SK-N-SH treated with all-trans-retinoic acid at 6 μM for 48 hours (cell line): ENCODE data around the gene AFDN.

ENCODE experiments used
- ATAC-seq: fragments of 200-7000 bp; cut with Tn5 transposase; 3 replicates; pipeline ENCODE4 v1.9.1; 2020; ENCODE audit warnings: mild to moderate bottlenecking, moderate library complexity
- ARNTL ChIP-seq: fragments of 450-650 bp; formaldehyde crosslinking; IDR thresholded peaks from 2 replicates; pipeline ENCODE4 v1.5.0; 2020; ENCODE audit warnings: low read depth, mild to moderate bottlenecking, moderate library complexity, borderline replicate concordance
- BACH2 ChIP-seq: fragments of 250-450 bp; sonication (Bioruptor Pico); IDR thresholded peaks from 2 replicates; pipeline ENCODE4 v1.9.0; 2021; ENCODE audit warnings: mild to moderate bottlenecking, borderline replicate concordance
- ESRRG ChIP-seq: fragments of 250-450 bp; sonication (Bioruptor Pico); IDR thresholded peaks from 2 replicates; pipeline ENCODE4 v1.6.1; 2021; ENCODE audit warnings: mild to moderate bottlenecking
- ISL1 ChIP-seq: fragments of 250-450 bp; sonication (Bioruptor Pico); IDR thresholded peaks from 2 replicates; pipeline ENCODE4 v2.1.2; 2022; ENCODE audit warnings: mild to moderate bottlenecking, moderate library complexity
- OSR1 ChIP-seq: fragments of 250-450 bp; sonication (Bioruptor Pico); IDR thresholded peaks from 2 replicates; pipeline ENCODE4 v1.8.0; 2022; ENCODE audit warnings: moderate library complexity, mild to moderate bottlenecking, inconsistent platforms
- RARB ChIP-seq: fragments of 250-450 bp; sonication (Bioruptor Pico); IDR thresholded peaks from 2 replicates; pipeline ENCODE4 v1.8.0; 2021; ENCODE audit warnings: mild to moderate bottlenecking, moderate library complexity
- SNAI2 ChIP-seq: fragments of 250-450 bp; sonication (Bioruptor Pico); IDR thresholded peaks from 2 replicates; pipeline ENCODE4 v1.5.0; 2020; ENCODE audit warnings: mild to moderate bottlenecking, moderate library complexity
- TOX ChIP-seq: fragments of 250-450 bp; sonication (Bioruptor Pico); IDR thresholded peaks from 2 replicates; pipeline ENCODE4 v1.8.0; 2021; ENCODE audit warnings: mild to moderate bottlenecking, moderate library complexity, borderline replicate concordance
- ZC3H10 ChIP-seq: fragments of 250-450 bp; sonication (Bioruptor Pico); IDR thresholded peaks from 2 replicates; pipeline ENCODE4 v1.5.1; 2021; ENCODE audit warnings: mild to moderate bottlenecking, moderate library complexity
- ZFP3 ChIP-seq: fragments of 250-450 bp; sonication (Bioruptor Pico); IDR thresholded peaks from 2 replicates; pipeline ENCODE4 v1.5.0; 2020; ENCODE audit warnings: mild to moderate bottlenecking, moderate library complexity
- ZFP30 ChIP-seq: fragments of 450-650 bp; formaldehyde crosslinking; IDR thresholded peaks from 2 replicates; pipeline ENCODE4 v1.5.0; 2022; ENCODE audit warnings: mild to moderate bottlenecking, moderate library complexity
- ZNF565 ChIP-seq: fragments of 450-650 bp; formaldehyde crosslinking; conservative IDR thresholded peaks from 2 replicates; pipeline ENCODE4 v1.5.0; 2020; ENCODE audit warnings: low read depth, mild to moderate bottlenecking, moderate library complexity
- ZNF70 ChIP-seq: fragments of 450-650 bp; formaldehyde crosslinking; IDR thresholded peaks from 2 replicates; pipeline ENCODE4 v1.5.0; 2020; ENCODE audit warnings: mild to moderate bottlenecking, moderate library complexity
- ZNF8 ChIP-seq: fragments of 450-650 bp; formaldehyde crosslinking; IDR thresholded peaks from 2 replicates; pipeline ENCODE4 v1.5.0; 2020; ENCODE audit warnings: mild to moderate bottlenecking, moderate library complexity
- TF ChIP-seq, protein P1 (sequence below): fragments of 250-450 bp; sonication (Bioruptor Pico); IDR thresholded peaks from 2 replicates; pipeline ENCODE4 v1.8.0; 2021; ENCODE audit warnings: low read depth, mild to moderate bottlenecking, moderate library complexity, borderline replicate concordance
- TF ChIP-seq, protein P2 (sequence below): fragments of 250-450 bp; sonication (Bioruptor Pico); IDR thresholded peaks from 2 replicates; pipeline ENCODE4 v1.8.0; 2020; ENCODE audit warnings: mild to moderate bottlenecking, moderate library complexity, borderline replicate concordance
- TF ChIP-seq, protein P3 (sequence below): fragments of 250-450 bp; sonication (Bioruptor Pico); IDR thresholded peaks from 2 replicates; pipeline ENCODE4 v1.5.1; 2021; ENCODE audit warnings: mild to moderate bottlenecking, moderate library complexity
- TF ChIP-seq, protein P4 (sequence below): fragments of 250-450 bp; sonication (Bioruptor Pico); IDR thresholded peaks from 2 replicates; pipeline ENCODE4 v1.5.0; 2020; ENCODE audit warnings: mild to moderate bottlenecking, moderate library complexity
- TF ChIP-seq, protein P5 (sequence below): fragments of 250-450 bp; sonication (Bioruptor Pico); IDR thresholded peaks from 2 replicates; pipeline ENCODE4 v1.5.1; 2020; ENCODE audit warnings: low read depth, mild to moderate bottlenecking, moderate library complexity

The AFDN gene

DNA sequence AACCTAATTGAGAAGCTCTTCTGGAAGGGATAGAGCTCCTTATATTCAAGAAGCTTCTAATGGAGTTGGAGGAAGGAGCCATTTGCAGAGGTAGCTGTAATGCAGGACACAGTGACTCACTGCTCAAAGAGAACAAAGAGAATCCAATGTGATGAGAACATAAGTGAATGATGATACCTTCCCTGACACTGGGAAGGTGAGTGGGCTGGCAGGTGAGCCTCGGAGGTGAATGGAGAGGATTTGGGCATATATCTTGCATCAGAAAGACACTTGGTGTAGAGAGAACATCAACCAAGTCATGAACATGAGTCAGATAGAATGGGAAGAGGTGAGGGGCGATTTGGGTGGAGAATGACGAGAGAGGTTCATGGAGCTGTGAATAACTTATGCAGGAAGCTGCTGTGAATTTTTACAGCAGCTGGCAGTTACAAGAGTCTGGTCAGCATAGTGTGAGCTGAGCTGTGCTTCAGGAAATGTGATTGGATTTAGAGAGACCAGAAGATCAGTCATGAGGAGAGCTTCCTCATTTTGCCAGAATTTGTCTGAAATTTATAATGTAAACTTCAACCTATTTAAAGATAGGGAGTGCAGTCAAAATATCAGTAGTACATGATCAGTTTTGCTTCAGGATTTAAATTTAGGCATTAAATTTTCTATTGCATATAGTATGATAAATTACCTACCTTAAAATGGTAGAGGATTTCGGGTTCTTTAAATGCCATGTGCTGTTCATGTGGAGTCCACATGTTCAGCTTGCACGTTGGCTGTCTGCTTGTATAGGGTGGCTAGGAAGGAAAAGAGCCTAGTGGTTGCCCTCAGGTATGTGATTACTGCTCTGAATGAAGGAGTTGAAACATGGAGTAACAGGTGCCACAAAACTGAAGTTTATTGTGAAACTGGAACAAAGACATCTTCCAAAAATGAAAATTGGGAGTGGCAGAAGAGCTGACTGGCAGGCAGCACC, 111.5 kb downstream of the AFDN start (continued):
- TF ChIP-seq OSR1 (CRISPR knock-in tag) (no peak), ESRRG (no peak), TOX (no peak), SNAI2 (CRISPR knock-in tag) (no peak), ZC3H10 (CRISPR knock-in tag) (no peak)

DNA sequence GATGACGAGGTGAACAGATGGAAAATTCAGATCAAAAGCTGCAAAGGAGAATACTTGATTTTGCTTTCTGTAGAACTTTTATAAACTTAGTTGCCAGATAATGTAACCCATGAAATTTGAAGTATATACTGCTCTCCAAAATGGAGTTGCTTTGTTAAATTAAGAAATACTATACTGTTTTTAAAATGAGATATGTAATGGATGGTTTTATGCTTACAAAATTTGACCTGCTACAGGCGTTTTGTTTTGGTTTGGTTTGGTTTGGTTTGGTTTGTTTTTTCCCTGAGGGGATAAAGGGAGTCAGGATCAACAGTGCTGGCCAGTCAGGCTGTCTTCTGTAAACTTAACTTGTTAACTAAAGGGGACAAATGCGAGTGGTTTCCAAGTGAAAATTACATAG, 115.1 kb downstream of the AFDN start:
- ATAC-seq, result no peak
- TF ChIP-seq ZFP30 (CRISPR knock-in tag), result no peak
- TF ChIP-seq, protein P1, sequence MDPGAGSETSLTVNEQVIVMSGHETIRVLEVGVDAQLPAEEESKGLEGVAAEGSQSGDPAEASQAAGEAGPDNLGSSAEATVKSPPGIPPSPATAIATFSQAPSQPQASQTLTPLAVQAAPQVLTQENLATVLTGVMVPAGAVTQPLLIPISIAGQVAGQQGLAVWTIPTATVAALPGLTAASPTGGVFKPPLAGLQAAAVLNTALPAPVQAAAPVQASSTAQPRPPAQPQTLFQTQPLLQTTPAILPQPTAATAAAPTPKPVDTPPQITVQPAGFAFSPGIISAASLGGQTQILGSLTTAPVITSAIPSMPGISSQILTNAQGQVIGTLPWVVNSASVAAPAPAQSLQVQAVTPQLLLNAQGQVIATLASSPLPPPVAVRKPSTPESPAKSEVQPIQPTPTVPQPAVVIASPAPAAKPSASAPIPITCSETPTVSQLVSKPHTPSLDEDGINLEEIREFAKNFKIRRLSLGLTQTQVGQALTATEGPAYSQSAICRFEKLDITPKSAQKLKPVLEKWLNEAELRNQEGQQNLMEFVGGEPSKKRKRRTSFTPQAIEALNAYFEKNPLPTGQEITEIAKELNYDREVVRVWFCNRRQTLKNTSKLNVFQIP (CRISPR knock-in tag), result no peak
- no peak for TF ChIP-seq SNAI2 (CRISPR knock-in tag)
- TF ChIP-seq, protein P2, sequence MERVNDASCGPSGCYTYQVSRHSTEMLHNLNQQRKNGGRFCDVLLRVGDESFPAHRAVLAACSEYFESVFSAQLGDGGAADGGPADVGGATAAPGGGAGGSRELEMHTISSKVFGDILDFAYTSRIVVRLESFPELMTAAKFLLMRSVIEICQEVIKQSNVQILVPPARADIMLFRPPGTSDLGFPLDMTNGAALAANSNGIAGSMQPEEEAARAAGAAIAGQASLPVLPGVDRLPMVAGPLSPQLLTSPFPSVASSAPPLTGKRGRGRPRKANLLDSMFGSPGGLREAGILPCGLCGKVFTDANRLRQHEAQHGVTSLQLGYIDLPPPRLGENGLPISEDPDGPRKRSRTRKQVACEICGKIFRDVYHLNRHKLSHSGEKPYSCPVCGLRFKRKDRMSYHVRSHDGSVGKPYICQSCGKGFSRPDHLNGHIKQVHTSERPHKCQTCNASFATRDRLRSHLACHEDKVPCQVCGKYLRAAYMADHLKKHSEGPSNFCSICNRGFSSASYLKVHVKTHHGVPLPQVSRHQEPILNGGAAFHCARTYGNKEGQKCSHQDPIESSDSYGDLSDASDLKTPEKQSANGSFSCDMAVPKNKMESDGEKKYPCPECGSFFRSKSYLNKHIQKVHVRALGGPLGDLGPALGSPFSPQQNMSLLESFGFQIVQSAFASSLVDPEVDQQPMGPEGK (CRISPR knock-in tag), result no peak
- no peak for TF ChIP-seq RARB (CRISPR knock-in tag)
- TF ChIP-seq BACH2, result no peak
- TF ChIP-seq, protein P3, sequence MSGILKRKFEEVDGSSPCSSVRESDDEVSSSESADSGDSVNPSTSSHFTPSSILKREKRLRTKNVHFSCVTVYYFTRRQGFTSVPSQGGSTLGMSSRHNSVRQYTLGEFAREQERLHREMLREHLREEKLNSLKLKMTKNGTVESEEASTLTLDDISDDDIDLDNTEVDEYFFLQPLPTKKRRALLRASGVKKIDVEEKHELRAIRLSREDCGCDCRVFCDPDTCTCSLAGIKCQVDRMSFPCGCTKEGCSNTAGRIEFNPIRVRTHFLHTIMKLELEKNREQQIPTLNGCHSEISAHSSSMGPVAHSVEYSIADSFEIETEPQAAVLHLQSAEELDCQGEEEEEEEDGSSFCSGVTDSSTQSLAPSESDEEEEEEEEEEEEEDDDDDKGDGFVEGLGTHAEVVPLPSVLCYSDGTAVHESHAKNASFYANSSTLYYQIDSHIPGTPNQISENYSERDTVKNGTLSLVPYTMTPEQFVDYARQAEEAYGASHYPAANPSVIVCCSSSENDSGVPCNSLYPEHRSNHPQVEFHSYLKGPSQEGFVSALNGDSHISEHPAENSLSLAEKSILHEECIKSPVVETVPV (CRISPR knock-in tag), result no peak
- TF ChIP-seq, protein P4, sequence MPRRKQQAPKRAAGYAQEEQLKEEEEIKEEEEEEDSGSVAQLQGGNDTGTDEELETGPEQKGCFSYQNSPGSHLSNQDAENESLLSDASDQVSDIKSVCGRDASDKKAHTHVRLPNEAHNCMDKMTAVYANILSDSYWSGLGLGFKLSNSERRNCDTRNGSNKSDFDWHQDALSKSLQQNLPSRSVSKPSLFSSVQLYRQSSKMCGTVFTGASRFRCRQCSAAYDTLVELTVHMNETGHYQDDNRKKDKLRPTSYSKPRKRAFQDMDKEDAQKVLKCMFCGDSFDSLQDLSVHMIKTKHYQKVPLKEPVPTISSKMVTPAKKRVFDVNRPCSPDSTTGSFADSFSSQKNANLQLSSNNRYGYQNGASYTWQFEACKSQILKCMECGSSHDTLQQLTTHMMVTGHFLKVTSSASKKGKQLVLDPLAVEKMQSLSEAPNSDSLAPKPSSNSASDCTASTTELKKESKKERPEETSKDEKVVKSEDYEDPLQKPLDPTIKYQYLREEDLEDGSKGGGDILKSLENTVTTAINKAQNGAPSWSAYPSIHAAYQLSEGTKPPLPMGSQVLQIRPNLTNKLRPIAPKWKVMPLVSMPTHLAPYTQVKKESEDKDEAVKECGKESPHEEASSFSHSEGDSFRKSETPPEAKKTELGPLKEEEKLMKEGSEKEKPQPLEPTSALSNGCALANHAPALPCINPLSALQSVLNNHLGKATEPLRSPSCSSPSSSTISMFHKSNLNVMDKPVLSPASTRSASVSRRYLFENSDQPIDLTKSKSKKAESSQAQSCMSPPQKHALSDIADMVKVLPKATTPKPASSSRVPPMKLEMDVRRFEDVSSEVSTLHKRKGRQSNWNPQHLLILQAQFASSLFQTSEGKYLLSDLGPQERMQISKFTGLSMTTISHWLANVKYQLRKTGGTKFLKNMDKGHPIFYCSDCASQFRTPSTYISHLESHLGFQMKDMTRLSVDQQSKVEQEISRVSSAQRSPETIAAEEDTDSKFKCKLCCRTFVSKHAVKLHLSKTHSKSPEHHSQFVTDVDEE (CRISPR knock-in tag), result no peak
- no peak for TF ChIP-seq ARNTL (CRISPR knock-in tag)
- no peak for TF ChIP-seq ZNF70 (CRISPR knock-in tag)
- TF ChIP-seq ZNF565 (CRISPR knock-in tag), result no peak
- TF ChIP-seq ISL1 (CRISPR knock-in tag), result no peak
- no peak for TF ChIP-seq ZC3H10 (CRISPR knock-in tag)
- TF ChIP-seq OSR1 (CRISPR knock-in tag), result no peak
- TF ChIP-seq ESRRG, result no peak
- no peak for TF ChIP-seq ZFP3 (CRISPR knock-in tag)
- no peak for TF ChIP-seq ZNF8 (CRISPR knock-in tag)
- TF ChIP-seq, protein P5, sequence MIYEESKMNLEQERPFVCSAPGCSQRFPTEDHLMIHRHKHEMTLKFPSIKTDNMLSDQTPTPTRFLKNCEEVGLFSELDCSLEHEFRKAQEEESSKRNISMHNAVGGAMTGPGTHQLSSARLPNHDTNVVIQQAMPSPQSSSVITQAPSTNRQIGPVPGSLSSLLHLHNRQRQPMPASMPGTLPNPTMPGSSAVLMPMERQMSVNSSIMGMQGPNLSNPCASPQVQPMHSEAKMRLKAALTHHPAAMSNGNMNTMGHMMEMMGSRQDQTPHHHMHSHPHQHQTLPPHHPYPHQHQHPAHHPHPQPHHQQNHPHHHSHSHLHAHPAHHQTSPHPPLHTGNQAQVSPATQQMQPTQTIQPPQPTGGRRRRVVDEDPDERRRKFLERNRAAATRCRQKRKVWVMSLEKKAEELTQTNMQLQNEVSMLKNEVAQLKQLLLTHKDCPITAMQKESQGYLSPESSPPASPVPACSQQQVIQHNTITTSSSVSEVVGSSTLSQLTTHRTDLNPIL (CRISPR knock-in tag), result no peak

DNA sequence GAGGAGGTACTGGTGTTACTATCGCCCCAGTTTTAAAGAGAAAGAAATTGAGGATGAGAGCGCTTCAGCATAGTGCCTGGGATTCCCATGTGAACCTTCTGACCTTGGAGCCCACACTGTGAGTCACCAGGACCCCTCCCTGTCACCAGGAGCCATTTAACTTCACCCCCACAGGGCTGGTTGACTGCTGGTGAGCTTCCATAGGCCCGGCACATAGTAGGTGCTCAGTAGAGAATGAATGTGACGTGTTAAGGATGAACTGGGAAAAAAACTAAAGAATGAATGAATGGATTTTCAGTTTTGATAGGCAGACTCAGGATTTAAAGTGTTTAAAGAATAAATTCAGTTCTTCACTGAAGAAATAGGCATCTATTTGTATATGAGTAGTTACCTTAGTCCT, 117.4 kb downstream of the AFDN start:
- no peak for TF ChIP-seq RARB (CRISPR knock-in tag)
- ATAC-seq, result no peak
